Heart right ventricle (tissue), 16 donors: ENCODE results near the gene GRK5. TPM values are rescaled to one million over a fixed set of nuclear protein-coding genes. Genes with fewer than 3 reads are reported as not detected.
A peak's percentile ranks its signal among the peaks of the same experiment; 100 is the strongest.

Experiments used
- ATAC-seq, 8 donors: fragments of 200-7000 bp; cut with Tn5 transposase; one replicate each; pipeline ENCODE4 v1.9.1; 2020; ENCODE audit warnings: mild to moderate bottlenecking in 8 of 8, moderate library complexity in 8 of 8, moderate number of reproducible peaks in 1 of 8
- DNase-seq, 2 donors: peaks; one replicate each; pipeline ENCODE4 v3.0.0-alpha.2; 2020
- H3K27ac ChIP-seq, 10 donors: fragments of 200-600 bp; sonication (generic) in 2 of 10; one replicate each; pipeline versions ENCODE4 v1.5.0 to v1.8.0; 2020 to 2022; ENCODE audit warnings: mild to moderate bottlenecking in 3 of 10
- H3K27me3 ChIP-seq, 7 donors: fragments of 200-600 bp; one replicate each; pipeline ENCODE4 v1.8.0; 2021 to 2022; ENCODE audit warnings: mild to moderate bottlenecking in 2 of 7
- H3K36me3 ChIP-seq, 9 donors: fragments of 200-600 bp; sonication (generic) in 1 of 9; one replicate each; pipeline versions ENCODE4 v1.5.0 to v1.8.0; 2020 to 2022; ENCODE audit warnings: mild to moderate bottlenecking in 2 of 9
- H3K4me1 ChIP-seq, 9 donors: fragments of 200-600 bp; sonication (generic) in 1 of 9; one replicate each; pipeline versions ENCODE4 v1.5.0 to v1.8.0; 2020 to 2022; ENCODE audit warnings: mild to moderate bottlenecking in 4 of 9
- H3K4me3 ChIP-seq, 10 donors: fragments of 200-600 bp; sonication (generic) in 2 of 10; one replicate each; pipeline versions ENCODE4 v1.5.0 to v1.8.0; 2020 to 2022; ENCODE audit warnings: mild to moderate bottlenecking in 7 of 10, moderate library complexity in 2 of 10
- H3K9me3 ChIP-seq, 11 donors: fragments of 200-600 bp in 10 of 11; sonication (generic) in 2 of 11; one replicate each; pipeline versions ENCODE4 v1.5.0 to v1.8.0; 2013 to 2022; ENCODE audit warnings: mild to moderate bottlenecking in 2 of 11, control low read depth in 1 of 11, moderate library complexity in 1 of 11
- WGBS, 2 donors: extraction: QIAGEN DNeasy Blood & Tissue Kit; methylation state at CpG; one replicate each; pipeline ENCODE4 v1.1.7; 2013; ENCODE audit warnings: inconsistent platforms in 1 of 2; 5-methylcytosine and 5-hydroxymethylcytosine counted together
- intact Hi-C, 10 donors: fragments of 100-400 bp; cut with DNase I; formaldehyde crosslinking; loops; one replicate each; pipeline versions ENCODE4 v1.11.1 to v1.14.2; 2022
- polyA plus RNA-seq, 2 donors: library from polyadenylated mRNA; stranded (reverse); fragments of 200-250 nt; gene quantifications; one replicate each; pipeline ENCODE4 v1.2.3, GENCODE V29; 2013
- total RNA-seq, 10 donors: library from RNA; stranded (reverse); fragmentation: NEBNext Ultra II Directional in 3 of 10; extraction: Animal tissue kit (Norgen Biotek cat#: 25700) in 3 of 10; gene quantifications; one replicate each; pipeline versions ENCODE4 v1.2.1 to v1.2.4, GENCODE V29; 2021 to 2023
- TF ChIP-seq, protein P1 (sequence below), 9 donors: fragments of 200-600 bp; sonication (generic) in 2 of 9; IDR thresholded peaks; one replicate each; pipeline versions ENCODE4 v1.5.0 to v1.8.0; 2021 to 2022; ENCODE audit warnings: antibody characterized with exemption in 9 of 9, mild to moderate bottlenecking in 5 of 9, moderate library complexity in 1 of 9
- donor health status: Arrhythmogenic right ventricular cardiomyopathy.
- donor health status: ischemic (EF 13 %, LVEDD 7.1; RV severe dilation, severe dysfunction).
- donor health status: healthy with polysubstance abuse.
- donor health status: DM: no; HTN: yes; CAD: no.
- donor health status: DM: no; HTN: no; CAD: no.
- donor health status: ischemic (EF 25% LVEDD 6.9; RV normal size, moderate dysfunction).
- donor health status: ischemic (EF 25% LVEDD 5.7; RV mildly dilated, moderate dysfunction).
- donor health status: healthy.
- donor health status: DM: yes; HTN: yes; CAD: no.
- donor health status: Ischemic cardiomyopathy.
- donor health status: ischemic (EF 35%, LVEDD 5.7; RV mildly dilated, moderate dysfunction).
- donor health status: nonischemic (EF 11% LVEDD 7.7; RV severe dilation, severe dysfunction).
- donor health status: DM: yes; HTN: yes; CAD: no.
- donor health status: PGD.
- donor health status: ischemic (EF 29% LVEDD 5.4; RV normal size, mild dysfunction).
- donor health status: nonischemic (EF 23%, LVEDD 6.1; RV moderate dilation, normal function).

The GRK5 gene
- total and polyA plus RNA-seq, 12 donors, result 11.8 to 80.5 (median 26.6) TPM

DNA sequence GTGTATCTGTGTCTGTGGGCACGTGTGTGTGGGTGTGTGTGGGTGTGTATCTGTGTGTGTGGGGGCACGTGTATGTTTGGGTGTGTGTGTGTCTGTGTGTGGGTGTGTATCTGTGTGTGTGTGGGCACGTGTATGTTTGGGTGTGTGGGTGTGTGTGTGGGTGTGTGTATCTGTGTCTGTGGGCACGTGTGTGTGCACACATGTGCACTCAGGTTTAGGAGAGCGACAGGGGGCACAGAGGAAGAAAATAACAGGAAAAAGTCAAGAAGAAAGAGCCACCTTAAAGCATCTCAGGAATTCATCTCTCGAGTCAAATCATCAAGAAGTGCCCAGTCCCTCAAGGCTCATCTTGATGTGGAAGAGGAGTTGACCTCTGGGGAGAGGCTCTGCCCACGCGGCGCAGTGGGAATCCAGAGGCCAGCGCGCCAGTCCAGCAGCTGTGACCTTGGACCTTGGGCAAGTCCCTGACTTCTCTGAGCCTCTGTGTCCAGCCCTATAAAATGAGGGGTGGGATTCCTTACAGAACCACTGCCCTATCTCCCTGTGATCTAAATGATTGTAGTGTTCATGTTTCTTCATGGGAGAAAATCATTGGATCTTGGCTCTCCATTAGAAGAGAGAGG, 187.4 kb downstream of the GRK5 start:
- Histone ChIP-seq H3K36me3 (peaks cover 0 to 37% (median 0%) of the 10 kb centered on the region in 9 donors), H3K27ac (peak overlapping the region in 9 of 10 donors; percentile 44 to 88 (median 72)), H3K9me3 (no peaks in the 10 kb centered on the region), H3K4me1 (peaks cover 12 to 52% (median 39%) of the 10 kb centered on the region in 9 donors), H3K27me3 (no peaks in the 10 kb centered on the region), H3K4me3 (no peak overlapping the region)
- ATAC-seq (peak in 1 of 8 donors; percentile 8), DNase-seq (no peak)
- 76 to 85% methylated on average over 9 to 10 of the region's 11 CpGs for WGBS, 2 donors
- intact Hi-C loops, result no loop called here
- TF ChIP-seq, protein P1, sequence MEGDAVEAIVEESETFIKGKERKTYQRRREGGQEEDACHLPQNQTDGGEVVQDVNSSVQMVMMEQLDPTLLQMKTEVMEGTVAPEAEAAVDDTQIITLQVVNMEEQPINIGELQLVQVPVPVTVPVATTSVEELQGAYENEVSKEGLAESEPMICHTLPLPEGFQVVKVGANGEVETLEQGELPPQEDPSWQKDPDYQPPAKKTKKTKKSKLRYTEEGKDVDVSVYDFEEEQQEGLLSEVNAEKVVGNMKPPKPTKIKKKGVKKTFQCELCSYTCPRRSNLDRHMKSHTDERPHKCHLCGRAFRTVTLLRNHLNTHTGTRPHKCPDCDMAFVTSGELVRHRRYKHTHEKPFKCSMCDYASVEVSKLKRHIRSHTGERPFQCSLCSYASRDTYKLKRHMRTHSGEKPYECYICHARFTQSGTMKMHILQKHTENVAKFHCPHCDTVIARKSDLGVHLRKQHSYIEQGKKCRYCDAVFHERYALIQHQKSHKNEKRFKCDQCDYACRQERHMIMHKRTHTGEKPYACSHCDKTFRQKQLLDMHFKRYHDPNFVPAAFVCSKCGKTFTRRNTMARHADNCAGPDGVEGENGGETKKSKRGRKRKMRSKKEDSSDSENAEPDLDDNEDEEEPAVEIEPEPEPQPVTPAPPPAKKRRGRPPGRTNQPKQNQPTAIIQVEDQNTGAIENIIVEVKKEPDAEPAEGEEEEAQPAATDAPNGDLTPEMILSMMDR (IDR thresholded peaks at IDR 0.05), result no peak

DNA sequence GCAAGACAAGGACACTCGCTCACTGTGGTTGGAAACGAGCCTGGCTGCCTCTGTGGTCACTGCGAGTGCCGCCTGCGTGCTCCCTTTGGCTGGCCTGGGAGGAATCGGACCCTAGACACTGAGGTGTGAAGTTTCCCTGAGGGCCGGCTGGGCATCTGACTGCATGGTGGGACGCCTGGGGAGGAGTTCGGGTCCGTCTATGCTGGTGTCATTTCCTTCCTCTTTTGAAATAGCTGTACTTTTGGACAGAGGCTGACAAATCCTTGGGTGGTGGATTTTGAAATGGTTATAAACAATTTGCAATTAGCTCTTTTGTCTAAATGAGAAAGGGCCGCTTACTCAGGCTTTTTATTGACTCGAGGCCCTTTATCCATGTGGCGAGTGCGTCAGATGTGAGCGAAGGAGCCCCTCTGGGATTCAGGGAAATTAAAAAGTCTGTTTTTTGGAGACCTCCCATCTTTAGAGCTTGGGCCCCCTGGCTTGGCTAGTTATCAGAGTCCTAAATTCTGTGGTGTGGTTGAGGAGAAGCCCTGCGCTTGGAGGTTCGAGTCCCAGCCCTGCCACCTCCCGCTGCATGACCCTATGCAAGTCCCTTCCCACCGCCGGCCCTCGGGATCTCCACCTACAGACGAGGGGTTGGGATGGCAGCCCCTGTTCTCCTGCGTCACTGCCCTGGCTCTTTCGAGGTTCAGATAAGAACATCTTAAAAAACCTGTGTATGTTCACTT, 188.1 kb downstream of the GRK5 start:
- H3K4me1 ChIP-seq, result peaks cover 12 to 52% (median 39%) of the 10 kb centered on the region in 9 donors
- DNase-seq, result peak; percentile 58 to 70
- peak overlapping the region in 9 of 10 donors; percentile 44 to 88 (median 72) for H3K27ac ChIP-seq
- TF ChIP-seq, protein P1 (IDR thresholded peaks at IDR 0.05), result no peak
- intact Hi-C loops, result no loop called here
- peaks cover 0 to 43% (median 0%) of the 10 kb centered on the region in 9 donors for H3K36me3 ChIP-seq
- peak; percentile 19 to 79 (median 60) for ATAC-seq
- no peaks in the 10 kb centered on the region for H3K27me3 ChIP-seq
- WGBS, 2 donors, result 52 to 66% methylated on average over 24 of the region's 24 CpGs
- no peak overlapping the region for H3K4me3 ChIP-seq
- no peaks in the 10 kb centered on the region for H3K9me3 ChIP-seq

DNA sequence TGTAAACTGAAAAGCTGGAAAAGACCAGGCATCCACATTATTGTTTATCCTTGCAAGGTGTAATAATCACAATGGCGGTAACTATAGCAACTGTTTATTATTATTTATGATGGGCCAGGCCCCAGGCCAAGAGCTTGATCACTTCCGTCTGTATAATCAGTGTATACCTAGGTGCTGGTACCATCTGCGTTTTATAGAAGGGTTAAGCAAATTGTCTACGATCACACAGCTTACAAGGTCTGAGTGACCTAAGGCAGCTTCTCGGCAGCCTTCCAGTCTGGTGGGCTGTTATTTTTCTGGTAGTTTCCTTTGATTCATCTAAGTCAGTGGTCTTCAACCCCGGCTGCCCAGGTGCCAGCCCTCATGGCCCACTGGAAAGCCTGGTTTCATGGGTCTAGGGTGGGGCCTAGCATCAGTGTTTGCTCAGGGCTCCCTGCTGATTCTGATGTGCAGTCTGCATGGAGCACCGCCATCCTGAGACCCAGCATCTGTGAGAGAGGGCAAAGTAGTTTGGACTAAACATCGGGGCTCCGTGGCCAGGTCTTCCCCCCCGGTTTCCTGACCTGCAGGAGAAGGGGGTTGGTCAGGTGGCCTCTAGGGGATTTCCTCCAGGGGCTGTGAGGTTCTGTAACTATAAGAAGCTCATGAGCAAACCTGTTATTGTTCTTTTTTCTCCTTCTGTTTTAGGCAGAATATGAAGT, 188.8 kb downstream of the GRK5 start:
- 80 to 84% methylated on average over 10 of the region's 10 CpGs for WGBS, 2 donors
- TF ChIP-seq, protein P1 (IDR thresholded peaks at IDR 0.05), result no peak
- Histone ChIP-seq H3K9me3 (no peaks in the 10 kb centered on the region), H3K36me3 (peaks cover 0 to 43% (median 0%) of the 10 kb centered on the region in 9 donors), H3K27ac (peak overlapping the region in 9 of 10 donors; percentile 44 to 88 (median 72)), H3K27me3 (no peaks in the 10 kb centered on the region), H3K4me3 (no peak overlapping the region), H3K4me1 (peaks cover 12 to 57% (median 40%) of the 10 kb centered on the region in 9 donors)
- no peak for ATAC-seq
- no peak for DNase-seq
- intact Hi-C loops, result no loop called here

DNA sequence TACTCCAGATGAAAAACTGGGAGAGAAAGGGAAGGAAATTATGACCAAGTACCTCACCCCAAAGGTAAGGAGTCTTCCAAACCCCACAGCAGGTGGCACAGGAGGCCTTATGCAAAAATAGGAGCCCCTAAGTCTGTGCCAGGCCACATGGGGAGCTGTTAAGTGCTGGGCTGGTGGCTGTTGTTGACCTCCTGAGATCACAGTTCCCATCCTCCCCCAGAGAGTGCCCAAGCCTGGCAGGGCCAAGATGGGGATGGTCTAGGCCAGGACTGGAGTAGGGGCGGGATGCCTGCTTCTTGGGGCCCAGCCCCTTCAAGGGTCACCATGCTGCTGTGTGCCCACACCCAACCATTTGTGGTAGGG, 189.3 kb downstream of the GRK5 start:
- Histone ChIP-seq H3K4me1 (peaks cover 13 to 58% (median 41%) of the 10 kb centered on the region in 9 donors), H3K27me3 (no peaks in the 10 kb centered on the region), H3K4me3 (no peak overlapping the region), H3K9me3 (no peaks in the 10 kb centered on the region), H3K36me3 (peaks cover 0 to 43% (median 0%) of the 10 kb centered on the region in 9 donors), H3K27ac (peak overlapping the region in 8 of 10 donors; percentile 44 to 88 (median 76))
- TF ChIP-seq, protein P1 (IDR thresholded peaks at IDR 0.05), result no peak
- intact Hi-C loops, result no loop called here
- 94 to 95% methylated on average over 1 of the region's 1 CpG for WGBS, 2 donors
- DNase-seq (no peak), ATAC-seq (no peak)
